K562 (cell line): ENCODE results near the gene ZNF296. TPM values are rescaled to one million over a fixed set of nuclear protein-coding genes. Genes with fewer than 3 reads are reported as not detected.

Source experiments
- ATAC-seq: fragments of 200-7000 bp; cut with Tn5 transposase; 3 replicates; pipeline ENCODE4 v1.9.1; 2020; ENCODE audit warnings: moderate library complexity
- BruUV-seq: library from RNA; stranded (reverse); fragments of 400-500 nt; replicated peaks from 2 replicates; lab custom pipeline; 2021; lab: Mats Ljungman, UMichigan
- CTCF ChIA-PET: fragments of 300-600 bp; formaldehyde crosslinking; extraction: SDS; loops from one replicate; lab custom pipeline; 2021; ENCODE audit warnings: low intra/inter-chr PET ratio; lab: Yijun Ruan, JAX
- POLR2A ChIA-PET: fragments of 300-600, 350-650 bp; sonication (Branson Sonifier 250); formaldehyde crosslinking; extraction: SDS; loops from one replicate; lab custom pipeline; 2021; ENCODE audit warnings: antibody characterized with exemption, inconsistent platforms; lab: Yijun Ruan, JAX
- DNase-seq, 4 experiments: peaks; one replicate each; pipeline versions ENCODE4 v3.0.0 to v3.0.0-alpha.2; 2011 to 2018; ENCODE audit warnings: low spot score in 3 of 4, mixed read lengths in 3 of 4; ENCODE audit errors: extremely low read depth in 1 of 4
- FAIRE-seq: peaks from 2 replicates; lab custom pipeline; 2011; peaks lifted over from hg19 to GRCh38; lab: Jason Lieb, UNC
- H2AFZ ChIP-seq: 2 replicates; pipeline ENCODE4 v1.6.0; 2011; ENCODE audit warnings: low read depth, low read length, control low read depth, inconsistent platforms
- H3K27ac ChIP-seq: fragments of 200-600 bp; 3 replicates; pipeline ENCODE4 v1.8.0; 2011; ENCODE audit warnings: low read depth, mild to moderate bottlenecking, control low read depth, inconsistent platforms, low read length, moderate library complexity, mixed read lengths; ENCODE audit errors: extremely low read depth
- H3K27me3 ChIP-seq, 2 experiments: fragments of 300-600 bp in 1 of 2; 2 replicates in 1 of 2; 3 replicates in 1 of 2; pipeline versions ENCODE4 v1.6.0 to v1.8.0; 2011; ENCODE audit warnings: inconsistent platforms in 2 of 2, low read length in 2 of 2, mild to moderate bottlenecking in 1 of 2, mixed read lengths in 1 of 2, moderate library complexity in 1 of 2; ENCODE audit not compliant: control insufficient read depth in 2 of 2, insufficient read depth in 2 of 2
- H3K36me3 ChIP-seq: fragments of 300-600 bp; 3 replicates; pipeline ENCODE4 v1.8.0; 2011; ENCODE audit warnings: mild to moderate bottlenecking, low read length, inconsistent platforms; ENCODE audit not compliant: control insufficient read depth, insufficient read depth
- H3K4me1 ChIP-seq, 2 experiments: fragments of 200-600 bp in 1 of 2; replicated peaks in 1 of 2; 2 replicates in 1 of 2; 3 replicates in 1 of 2; pipeline versions ENCODE4 v1.5.1 to v1.8.0; 2011; ENCODE audit warnings: inconsistent platforms in 2 of 2, low read length in 2 of 2, mild to moderate bottlenecking in 1 of 2, mixed read lengths in 1 of 2, moderate library complexity in 1 of 2; ENCODE audit not compliant: control insufficient read depth in 2 of 2, insufficient read depth in 2 of 2
- H3K4me2 ChIP-seq: 2 replicates; pipeline ENCODE4 v1.6.1; 2011; ENCODE audit warnings: low read length, control low read depth, inconsistent platforms, mixed read lengths; ENCODE audit not compliant: insufficient read depth
- H3K4me3 ChIP-seq: fragments of 200-600 bp; sonication (generic), shearing (Covaris generic); 2 replicates; pipeline ENCODE4 v1.5.1; 2016; ENCODE audit warnings: control low read depth, inconsistent platforms
- H3K79me2 ChIP-seq: fragments of 200-600 bp; 3 replicates; pipeline ENCODE4 v1.8.0; 2011; ENCODE audit warnings: low read length, inconsistent platforms; ENCODE audit not compliant: control insufficient read depth, insufficient read depth
- H3K9ac ChIP-seq, 2 experiments: 2 replicates each; pipeline versions ENCODE4 v1.6.0 to v1.6.1; 2011; ENCODE audit warnings: low read depth in 2 of 2, low read length in 2 of 2, control low read depth in 1 of 2, inconsistent platforms in 1 of 2, mild to moderate bottlenecking in 1 of 2, mixed read lengths in 1 of 2; ENCODE audit not compliant: insufficient read depth in 1 of 2
- H3K9me1 ChIP-seq: one replicate; pipeline ENCODE4 v1.6.0; 2011; ENCODE audit warnings: inconsistent platforms, mild to moderate bottlenecking, low read length, moderate library complexity; ENCODE audit not compliant: control insufficient read depth, insufficient read depth
- H3K9me3 ChIP-seq: replicated peaks from 2 replicates; pipeline ENCODE4 v1.5.1; 2011; ENCODE audit warnings: low read depth, low read length, inconsistent platforms; ENCODE audit not compliant: control insufficient read depth, insufficient read depth
- H4K20me1 ChIP-seq: replicated peaks from 2 replicates; pipeline ENCODE4 v1.6.1; 2011; ENCODE audit warnings: low read length, inconsistent platforms, mixed read lengths; ENCODE audit not compliant: control insufficient read depth, insufficient read depth
- MCM5 ChIP-seq: fragments of 450-650 bp; IDR thresholded peaks from 2 replicates; pipeline ENCODE4 v1.6.1; 2016; ENCODE audit warnings: low read depth
- SMC3 ChIP-seq: conservative IDR thresholded peaks from 2 replicates; pipeline ENCODE4 v1.6.1; 2011; ENCODE audit warnings: low read depth, low read length, improper control_type of control experiment; ENCODE audit not compliant: insufficient read depth
- SREBF1 ChIP-seq: fragments of 150-350 bp; IDR thresholded peaks from 2 replicates; pipeline ENCODE4 v1.6.1; 2014; ENCODE audit warnings: antibody characterized with exemption, low read depth, low read length, borderline replicate concordance
- ZNF263 ChIP-seq: sonication (generic); formaldehyde crosslinking; IDR thresholded peaks from 2 replicates; pipeline ENCODE4 v1.8.0; 2022; ENCODE audit warnings: mild to moderate bottlenecking, missing genetic modification reagents, borderline replicate concordance
- ZNF518B ChIP-seq: fragments of 250-450 bp; sonication (Bioruptor Pico); IDR thresholded peaks from 2 replicates; pipeline ENCODE4 v1.5.0; 2021; ENCODE audit warnings: mild to moderate bottlenecking, moderate library complexity
- ZNF764 ChIP-seq: fragments of 250-450 bp; sonication (Bioruptor Pico); IDR thresholded peaks from 2 replicates; pipeline ENCODE4 v1.4.0; 2020; ENCODE audit warnings: low read depth, mild to moderate bottlenecking, moderate library complexity
- WGBS: fragments of 100-300 bp; shearing (Covaris generic); methylation state at CpG from one replicate; pipeline ENCODE4 v1.1.6; 2016; ENCODE audit warnings: low coverage, mixed read lengths; ENCODE audit not compliant: insufficient coverage; ENCODE audit errors: missing lambda C conversion rate; 5-methylcytosine and 5-hydroxymethylcytosine counted together
- in situ Hi-C: fragments of 300-500 bp; cut with MboI; formaldehyde crosslinking; loops from 4 replicates; pipeline ENCODE4 v1.15.0; 2018; ENCODE audit warnings: inconsistent platforms, mixed read lengths
- intact Hi-C: fragments of 100-400 bp; cut with micrococcal nuclease; formaldehyde crosslinking; loops from 2 replicates; pipeline ENCODE4 v1.14.2; 2022
- polyA plus RNA-seq, 8 experiments: library from polyadenylated mRNA; depleted of rRNA in 4 of 8; stranded (reverse) in 5 of 8; unstranded in 3 of 8; fragments of >200 nt; fragmentation: Nextera tagmentation in 2 of 8; fragmentation: Illumina TruSeq in 1 of 8; extraction: Ambion mirVana in 2 of 8; extraction: Trizol in 1 of 8; gene quantifications; 2 replicates each; pipeline versions ENCODE4 v1.2.1 to v1.2.3, GENCODE V29; 2011 to 2014; ENCODE audit warnings: inconsistent platforms in 1 of 8, missing spikeins in 1 of 8
- total RNA-seq, 7 experiments: library from RNA; depleted of rRNA in 6 of 7; stranded (reverse); fragments of >200 nt in 6 of 7; fragmentation: Illumina TruSeq in 2 of 7; extraction: Trizol in 2 of 7; gene quantifications; 2 replicates each; pipeline versions ENCODE4 v1.2.1 to v1.2.3, GENCODE V29; 2011 to 2021; ENCODE audit warnings: low replicate concordance in 1 of 7

ZNF296 gene
- total and polyA plus RNA-seq, 9 of the 15 experiments (the other 6 are each of a cell fraction or from before 2014, with no cell fraction given), result 0.03 to 8.8 (median 0.47) TPM; not detected in 1

- no peak overlapping the region for H3K27ac ChIP-seq
- H3K4me2 ChIP-seq, result no peak overlapping the region
- ATAC-seq (no peak), DNase-seq (no peak), FAIRE-seq (no peak)
- peaks cover 69% of the 10 kb centered on the region for H4K20me1 ChIP-seq
- intact Hi-C loops, result no loop called here
- TF ChIP-seq ZNF263 (CRISPR knock-in tag) (no peak), SMC3 (no peak), SREBF1 (no peak), ZNF764 (CRISPR knock-in tag) (no peak), ZNF518B (no peak), MCM5 (no peak)
- H3K9ac ChIP-seq, result peak overlapping the region in 1 of 2 experiments; percentile 56; a peak in 1 of 4 replicates
- ChIA-PET CTCF (no interaction called here), POLR2A (interaction anchor here (1.3 to 2.2 kb wide), 2 partner anchors 10 kb away, joined by 5 to 6 read pairs; partner anchors contain the start of gene PPP1R37)
- H3K9me1 ChIP-seq, result peaks cover 10% of the 10 kb centered on the region
- H3K27me3 ChIP-seq, result no peaks in the 10 kb centered on the region
- H3K4me3 ChIP-seq, result no peak overlapping the region
- in situ Hi-C loops, result no loop called here
- no peaks in the 10 kb centered on the region for H3K9me3 ChIP-seq
- WGBS, result 90% methylated on average over 11 of the region's 15 CpGs
- peaks cover 35% of the 10 kb centered on the region; the same call in 2 of the 3 replicates for H3K36me3 ChIP-seq
- peaks cover 15 to 37% of the 10 kb centered on the region in 2 experiments; a peak in 4 of 5 replicates for H3K4me1 ChIP-seq
- peaks cover 87% of the 10 kb centered on the region for H3K79me2 ChIP-seq
- no TSS peak for BruUV-seq
- no peak overlapping the region for H2AFZ ChIP-seq
Measured at GRCh38 chr19:45103156-45103507, 26.9 kb upstream of the ZNF296 start.
